H9 (cell line): Measurements from ENCODE around the gene ACOX3. TPM values are rescaled to one million over a fixed set of nuclear protein-coding genes. Genes with fewer than 3 reads are reported as not detected.

Experiments used
- DNase-seq: peaks from one replicate; pipeline ENCODE4 v3.0.0-alpha.2; 2017
- H2AFZ ChIP-seq: one replicate; pipeline ENCODE4 v1.6.1; 2013; ENCODE audit warnings: mild to moderate bottlenecking, low read length, control low read depth, moderate library complexity
- H2AK5ac ChIP-seq: 2 replicates; pipeline ENCODE4 v1.6.1; 2013; ENCODE audit warnings: low read length, control low read depth, mixed read lengths; ENCODE audit not compliant: insufficient read length
- H2BK120ac ChIP-seq: one replicate; pipeline ENCODE4 v1.6.1; 2013; ENCODE audit warnings: low read depth, mild to moderate bottlenecking, low read length, control low read depth, inconsistent platforms; ENCODE audit not compliant: poor library complexity, severe bottlenecking
- H2BK12ac ChIP-seq: 2 replicates; pipeline ENCODE4 v1.6.1; 2013; ENCODE audit warnings: low read length, control low read depth, mixed read lengths, low read depth; ENCODE audit not compliant: insufficient read length
- H2BK15ac ChIP-seq: 2 replicates; pipeline ENCODE4 v1.6.1; 2013; ENCODE audit warnings: low read depth, low read length, control low read depth
- H2BK20ac ChIP-seq: one replicate; pipeline ENCODE4 v1.6.1; 2013; ENCODE audit warnings: low read depth, mild to moderate bottlenecking, low read length, control low read depth, inconsistent platforms; ENCODE audit not compliant: poor library complexity, severe bottlenecking
- H2BK5ac ChIP-seq: 2 replicates; pipeline ENCODE4 v1.6.1; 2013; ENCODE audit warnings: low read length, control low read depth, mixed read lengths; ENCODE audit not compliant: insufficient read length
- H3K14ac ChIP-seq: 2 replicates; pipeline ENCODE4 v1.6.1; 2013; ENCODE audit warnings: low read length, control low read depth; ENCODE audit not compliant: insufficient read depth
- H3K18ac ChIP-seq: 2 replicates; pipeline ENCODE4 v1.6.1; 2013; ENCODE audit warnings: low read depth, mild to moderate bottlenecking, mixed read lengths, low read length, control low read depth; ENCODE audit not compliant: insufficient read length
- H3K23ac ChIP-seq: 2 replicates; pipeline ENCODE4 v1.6.1; 2013; ENCODE audit warnings: low read length, control low read depth, mixed read lengths, low read depth; ENCODE audit not compliant: insufficient read length
- H3K23me2 ChIP-seq: 2 replicates; pipeline ENCODE4 v1.6.1; 2013; ENCODE audit warnings: low read depth, mild to moderate bottlenecking, mixed read lengths, low read length, control low read depth; ENCODE audit not compliant: insufficient read length, poor library complexity, severe bottlenecking
- H3K27ac ChIP-seq: 2 replicates; pipeline ENCODE4 v1.5.1; 2013; ENCODE audit warnings: low read length, control low read depth, mixed read lengths, low read depth; ENCODE audit not compliant: insufficient read length
- H3K27me3 ChIP-seq: 2 replicates; pipeline ENCODE4 v1.6.1; 2013; ENCODE audit warnings: low read length, control low read depth, inconsistent platforms; ENCODE audit not compliant: insufficient read depth
- H3K4ac ChIP-seq: 2 replicates; pipeline ENCODE4 v1.6.1; 2013; ENCODE audit warnings: low read depth, mild to moderate bottlenecking, control low read depth, inconsistent platforms, low read length, moderate library complexity
- H3K4me1 ChIP-seq: 2 replicates; pipeline ENCODE4 v1.6.1; 2013; ENCODE audit warnings: low read length, control low read depth, inconsistent platforms; ENCODE audit not compliant: insufficient read depth
- H3K4me2 ChIP-seq: 2 replicates; pipeline ENCODE4 v1.6.1; 2013; ENCODE audit warnings: low read length, control low read depth, mixed read lengths; ENCODE audit not compliant: insufficient read length, insufficient read depth
- H3K56ac ChIP-seq: 2 replicates; pipeline ENCODE4 v1.6.1; 2013; ENCODE audit warnings: low read depth, mild to moderate bottlenecking, mixed read lengths, low read length, control low read depth; ENCODE audit not compliant: insufficient read length
- H3K79me1 ChIP-seq: 2 replicates; pipeline ENCODE4 v1.6.1; 2013; ENCODE audit warnings: low read depth, mild to moderate bottlenecking, moderate library complexity, low read length, control low read depth, inconsistent platforms; ENCODE audit not compliant: insufficient read depth, poor library complexity, severe bottlenecking
- H3K79me2 ChIP-seq: 2 replicates; pipeline ENCODE4 v1.6.1; 2013; ENCODE audit warnings: low read length, control low read depth, inconsistent platforms; ENCODE audit not compliant: insufficient read depth
- H3K9ac ChIP-seq: 2 replicates; pipeline ENCODE4 v1.6.1; 2013; ENCODE audit warnings: low read length, control low read depth, mixed read lengths; ENCODE audit not compliant: insufficient read length; ENCODE audit errors: extremely low read depth
- H3K9me3 ChIP-seq: one replicate; pipeline ENCODE4 v1.6.1; 2013; ENCODE audit warnings: low read depth, low read length, inconsistent platforms; ENCODE audit not compliant: control insufficient read depth
- H3T11ph ChIP-seq: one replicate; pipeline ENCODE4 v1.6.1; 2013; ENCODE audit warnings: mild to moderate bottlenecking, low read length, control low read depth, inconsistent platforms
- H4K20me1 ChIP-seq: one replicate; pipeline ENCODE4 v1.6.1; 2013; ENCODE audit not compliant: control insufficient read depth, insufficient read length, insufficient read depth
- H4K5ac ChIP-seq: 2 replicates; pipeline ENCODE4 v1.6.1; 2013; ENCODE audit warnings: low read depth, mild to moderate bottlenecking, mixed read lengths, low read length, control low read depth; ENCODE audit not compliant: insufficient read length
- H4K8ac ChIP-seq: replicated peaks from 2 replicates; pipeline ENCODE4 v1.6.1; 2013; ENCODE audit warnings: low read length, control low read depth, mixed read lengths, low read depth; ENCODE audit not compliant: insufficient read length
- H4K91ac ChIP-seq: 2 replicates; pipeline ENCODE4 v1.6.1; 2013; ENCODE audit warnings: low read depth, mild to moderate bottlenecking, moderate library complexity, mixed read lengths, low read length, control low read depth; ENCODE audit not compliant: insufficient read length
- H3K27ac Mint-ChIP-seq, 3 experiments: 2 replicates in 2 of 3; 3 replicates in 1 of 3; pipeline ENCODE4 v1.8.0; 2020 to 2021; ENCODE audit warnings: mixed read lengths in 3 of 3, mild to moderate bottlenecking in 1 of 3, moderate library complexity in 1 of 3
- H3K27me3 Mint-ChIP-seq: 2 replicates; pipeline ENCODE4 v1.8.0; 2021; ENCODE audit warnings: low read depth, mild to moderate bottlenecking, moderate library complexity, mixed read lengths
- H3K36me3 Mint-ChIP-seq, 3 experiments: 2 replicates in 2 of 3; 3 replicates in 1 of 3; pipeline ENCODE4 v1.8.0; 2020 to 2021; ENCODE audit warnings: low read depth in 3 of 3, mixed read lengths in 3 of 3; ENCODE audit not compliant: insufficient read depth in 1 of 3
- H3K4me1 Mint-ChIP-seq, 2 experiments: 2 replicates each; pipeline ENCODE4 v1.8.0; 2020; ENCODE audit warnings: mixed read lengths in 2 of 2
- H3K4me3 Mint-ChIP-seq, 2 experiments: 2 replicates in 1 of 2; 3 replicates in 1 of 2; pipeline ENCODE4 v1.8.0; 2020 to 2021; ENCODE audit warnings: mild to moderate bottlenecking in 2 of 2, mixed read lengths in 2 of 2, moderate library complexity in 1 of 2
- H3K9me3 Mint-ChIP-seq, 2 experiments: 2 replicates in 1 of 2; 3 replicates in 1 of 2; pipeline ENCODE4 v1.8.0; 2020; ENCODE audit warnings: mild to moderate bottlenecking in 2 of 2, mixed read lengths in 2 of 2, moderate library complexity in 1 of 2
- WGBS: extraction: QIAGEN DNeasy Blood & Tissue Kit; methylation state at CpG from one replicate; pipeline ENCODE4 v1.1.7; 2013; ENCODE audit warnings: missing lambda C conversion rate, low lambda C conversion rate, mixed read lengths; ENCODE audit not compliant: insufficient read length; ENCODE audit errors: extremely low coverage; 5-methylcytosine and 5-hydroxymethylcytosine counted together
- total RNA-seq: library from RNA; stranded (reverse); gene quantifications from 2 replicates; pipeline ENCODE4 v1.2.1, GENCODE V29; 2021
- TF ChIP-seq, protein P1 (sequence below): fragments of 200-600 bp; sonication (generic); conservative IDR thresholded peaks from 3 replicates; pipeline ENCODE4 v1.8.0; 2021; ENCODE audit warnings: antibody characterized with exemption, mild to moderate bottlenecking

The ACOX3 gene
- total RNA-seq, 1 experiment from 2014 or later: 13.8 TPM

DNA sequence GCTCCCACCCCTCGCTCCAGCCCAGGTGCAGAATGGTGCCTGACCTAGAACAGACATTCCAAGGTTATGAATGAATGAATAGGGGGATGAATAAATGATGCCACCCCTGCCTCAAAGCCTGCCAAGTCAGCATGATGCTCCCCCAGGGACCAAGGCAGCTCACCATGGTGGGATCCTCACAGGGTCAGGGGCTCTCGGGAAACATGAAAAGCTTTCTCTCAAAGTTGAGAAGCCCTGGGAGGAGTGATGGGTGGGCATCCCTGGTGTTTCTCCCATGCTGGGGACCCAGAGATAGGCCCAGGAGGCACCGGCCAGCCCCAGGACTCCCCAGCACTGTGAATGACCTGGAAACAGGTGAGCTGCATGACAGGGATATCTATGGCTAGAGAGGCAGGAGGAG, 112.1 kb downstream of the ACOX3 start:
- DNase-seq: no peak
- Mint-ChIP-seq H3K9me3 (peaks cover 0 to 13% of the 10 kb centered on the region in 2 experiments; a peak in 3 of 5 replicates), H3K4me1 (peaks cover 0 to 7% of the 10 kb centered on the region in 2 experiments; a peak in 2 of 4 replicates), H3K36me3 (no peaks in the 10 kb centered on the region; a peak in 1 of 7 replicates), H3K27me3 (peaks cover 12% of the 10 kb centered on the region), H3K4me3 (no peak overlapping the region), H3K27ac (no peak overlapping the region)
- Histone ChIP-seq H3K56ac (no peak overlapping the region), H3K27me3 (no peaks in the 10 kb centered on the region), H3K27ac (no peak overlapping the region), H2BK120ac (no peak overlapping the region), H3K9ac (no peak overlapping the region), H4K8ac (no peak overlapping the region), H2BK12ac (no peak overlapping the region), H2AK5ac (no peak overlapping the region), H2BK20ac (no peak overlapping the region), H3T11ph (no peak overlapping the region), H3K79me2 (no peaks in the 10 kb centered on the region), H4K5ac (no peak overlapping the region), H3K4me1 (no peaks in the 10 kb centered on the region), H3K4ac (no peak overlapping the region), H4K91ac (no peak overlapping the region), H3K4me2 (no peak overlapping the region), H4K20me1 (no peaks in the 10 kb centered on the region), H3K79me1 (no peaks in the 10 kb centered on the region), H3K18ac (no peak overlapping the region), H2BK15ac (no peak overlapping the region), H2AFZ (no peak overlapping the region), H3K14ac (no peak overlapping the region), H3K23me2 (no peaks in the 10 kb centered on the region), H3K23ac (no peak overlapping the region), H3K9me3 (no peaks in the 10 kb centered on the region), H2BK5ac (no peak overlapping the region)
- TF ChIP-seq, protein P1, sequence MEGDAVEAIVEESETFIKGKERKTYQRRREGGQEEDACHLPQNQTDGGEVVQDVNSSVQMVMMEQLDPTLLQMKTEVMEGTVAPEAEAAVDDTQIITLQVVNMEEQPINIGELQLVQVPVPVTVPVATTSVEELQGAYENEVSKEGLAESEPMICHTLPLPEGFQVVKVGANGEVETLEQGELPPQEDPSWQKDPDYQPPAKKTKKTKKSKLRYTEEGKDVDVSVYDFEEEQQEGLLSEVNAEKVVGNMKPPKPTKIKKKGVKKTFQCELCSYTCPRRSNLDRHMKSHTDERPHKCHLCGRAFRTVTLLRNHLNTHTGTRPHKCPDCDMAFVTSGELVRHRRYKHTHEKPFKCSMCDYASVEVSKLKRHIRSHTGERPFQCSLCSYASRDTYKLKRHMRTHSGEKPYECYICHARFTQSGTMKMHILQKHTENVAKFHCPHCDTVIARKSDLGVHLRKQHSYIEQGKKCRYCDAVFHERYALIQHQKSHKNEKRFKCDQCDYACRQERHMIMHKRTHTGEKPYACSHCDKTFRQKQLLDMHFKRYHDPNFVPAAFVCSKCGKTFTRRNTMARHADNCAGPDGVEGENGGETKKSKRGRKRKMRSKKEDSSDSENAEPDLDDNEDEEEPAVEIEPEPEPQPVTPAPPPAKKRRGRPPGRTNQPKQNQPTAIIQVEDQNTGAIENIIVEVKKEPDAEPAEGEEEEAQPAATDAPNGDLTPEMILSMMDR: no peak
- WGBS: no CpG with 5 or more reads among the region's 3 CpGs
